Liver (tissue), 9 donors: ENCODE data around the gene GDPD5. TPM values are rescaled to one million over a fixed set of nuclear protein-coding genes. Genes with fewer than 3 reads are reported as not detected.

Source experiments
- DNase-seq: peaks from one replicate; pipeline ENCODE4 v3.0.0-alpha.2; 2017; ENCODE audit warnings: low spot score
- H3K27ac ChIP-seq, 2 donors: one replicate each; pipeline ENCODE4 v1.7.0; 2013; ENCODE audit warnings: inconsistent platforms in 2 of 2, low read length in 2 of 2, control low read depth in 1 of 2, low read depth in 1 of 2, mild to moderate bottlenecking in 1 of 2
- H3K27me3 ChIP-seq, 4 donors: one replicate each; pipeline versions ENCODE4 v1.6.1 to v1.7.0; 2013; ENCODE audit warnings: low read length in 3 of 4, inconsistent platforms in 1 of 4, mild to moderate bottlenecking in 1 of 4, moderate library complexity in 1 of 4; ENCODE audit not compliant: control insufficient read depth in 4 of 4, insufficient read depth in 4 of 4
- H3K36me3 ChIP-seq, 4 donors: one replicate each; pipeline versions ENCODE4 v1.6.1 to v1.7.0; 2013; ENCODE audit warnings: low read length in 3 of 4, mild to moderate bottlenecking in 3 of 4, low read depth in 1 of 4, moderate library complexity in 1 of 4; ENCODE audit not compliant: control insufficient read depth in 4 of 4, insufficient read depth in 3 of 4
- H3K4me1 ChIP-seq, 4 donors: one replicate each; pipeline versions ENCODE4 v1.6.1 to v1.7.0; 2013; ENCODE audit warnings: low read length in 3 of 4, mild to moderate bottlenecking in 3 of 4, moderate library complexity in 1 of 4; ENCODE audit not compliant: control insufficient read depth in 4 of 4, insufficient read depth in 4 of 4
- H3K4me3 ChIP-seq, 3 donors: one replicate each; pipeline versions ENCODE4 v1.6.1 to v1.7.0; 2013; ENCODE audit warnings: low read length in 3 of 3, control low read depth in 1 of 3, low read depth in 1 of 3, mild to moderate bottlenecking in 1 of 3
- H3K9ac ChIP-seq, 2 donors: one replicate each; pipeline ENCODE4 v1.7.0; 2013; ENCODE audit warnings: low read length in 2 of 2, mild to moderate bottlenecking in 2 of 2, moderate library complexity in 2 of 2, control low read depth in 1 of 2, low read depth in 1 of 2
- H3K9me3 ChIP-seq, 4 donors: one replicate each; pipeline versions ENCODE4 v1.6.1 to v1.7.0; 2013; ENCODE audit warnings: low read length in 3 of 4; ENCODE audit not compliant: control insufficient read depth in 4 of 4
- FOXA1 ChIP-seq: IDR thresholded peaks from 2 replicates; pipeline ENCODE4 v1.6.1; 2016; ENCODE audit warnings: antibody characterized with exemption
- FOXA2 ChIP-seq: IDR thresholded peaks from 2 replicates; pipeline ENCODE4 v1.6.1; 2016; ENCODE audit warnings: antibody characterized with exemption
- GABPA ChIP-seq, 2 donors: IDR thresholded peaks in 1 of 2; conservative IDR thresholded peaks in 1 of 2; 2 replicates each; pipeline ENCODE4 v1.6.1; 2016; ENCODE audit warnings: antibody characterized with exemption in 2 of 2, mild to moderate bottlenecking in 1 of 2, moderate library complexity in 1 of 2
- HNF4A ChIP-seq, 2 donors: conservative IDR thresholded peaks; 2 replicates each; pipeline ENCODE4 v1.6.1; 2016; ENCODE audit warnings: antibody characterized with exemption in 2 of 2, mild to moderate bottlenecking in 2 of 2
- NR2F2 ChIP-seq: IDR thresholded peaks from 2 replicates; pipeline ENCODE4 v1.6.1; 2016; ENCODE audit warnings: antibody characterized with exemption
- RAD21 ChIP-seq, 2 donors: IDR thresholded peaks; 2 replicates each; pipeline ENCODE4 v1.6.1; 2016; ENCODE audit warnings: antibody characterized with exemption in 2 of 2, mild to moderate bottlenecking in 2 of 2
- RXRA ChIP-seq, 2 donors: IDR thresholded peaks; 2 replicates each; pipeline ENCODE4 v1.6.1; 2017 to 2018; ENCODE audit warnings: antibody characterized with exemption in 2 of 2, mild to moderate bottlenecking in 1 of 2
- SP1 ChIP-seq: IDR thresholded peaks from 2 replicates; pipeline ENCODE4 v1.6.1; 2018; ENCODE audit warnings: antibody characterized with exemption, mild to moderate bottlenecking
- TAF1 ChIP-seq: conservative IDR thresholded peaks from 2 replicates; pipeline ENCODE4 v1.6.1; 2016; ENCODE audit warnings: antibody characterized with exemption, mild to moderate bottlenecking
- YY1 ChIP-seq: IDR thresholded peaks from 2 replicates; pipeline ENCODE4 v1.6.1; 2016; ENCODE audit warnings: antibody characterized with exemption, mild to moderate bottlenecking
- WGBS: extraction: QIAGEN DNeasy Blood & Tissue Kit; methylation state at CpG from one replicate; pipeline ENCODE4 v1.1.7; 2013; 5-methylcytosine and 5-hydroxymethylcytosine counted together
- polyA plus RNA-seq, 2 donors: library from polyadenylated mRNA; stranded (reverse) in 1 of 2; unstranded in 1 of 2; fragments of 200-250 nt in 1 of 2; fragments of >200 nt in 1 of 2; fragmentation: Nextera tagmentation in 1 of 2; extraction: Ambion mirVana in 1 of 2; gene quantifications; one replicate each; pipeline versions ENCODE4 v1.2.1 to v1.2.3, GENCODE V29; 2013 to 2015
- total RNA-seq, 2 donors: library from RNA; depleted of rRNA; stranded (reverse); fragments of >200 nt; gene quantifications; one replicate each; pipeline ENCODE4 v1.2.3, GENCODE V29; 2014
- TF ChIP-seq, protein P1 (sequence below): IDR thresholded peaks from 2 replicates; pipeline ENCODE4 v1.6.1; 2016; ENCODE audit warnings: antibody characterized with exemption
- TF ChIP-seq, protein P2 (sequence below): IDR thresholded peaks from 2 replicates; pipeline ENCODE4 v1.6.1; 2016; ENCODE audit warnings: antibody characterized with exemption
- TF ChIP-seq, protein P3 (sequence below): fragments of 150-350 bp; IDR thresholded peaks from 2 replicates; pipeline ENCODE4 v1.5.1; 2017; ENCODE audit warnings: improper control_type of control experiment, low read depth, low read length; ENCODE audit not compliant: missing input control
- donor health status: healthy.
- donor health status: healthy.
- donor health status: healthy.
- donor health status: healthy.
- donor health status: healthy.

Gene GDPD5
- total and polyA plus RNA-seq, 4 donors = 3.0 to 22.8 (median 4.2) TPM

DNA sequence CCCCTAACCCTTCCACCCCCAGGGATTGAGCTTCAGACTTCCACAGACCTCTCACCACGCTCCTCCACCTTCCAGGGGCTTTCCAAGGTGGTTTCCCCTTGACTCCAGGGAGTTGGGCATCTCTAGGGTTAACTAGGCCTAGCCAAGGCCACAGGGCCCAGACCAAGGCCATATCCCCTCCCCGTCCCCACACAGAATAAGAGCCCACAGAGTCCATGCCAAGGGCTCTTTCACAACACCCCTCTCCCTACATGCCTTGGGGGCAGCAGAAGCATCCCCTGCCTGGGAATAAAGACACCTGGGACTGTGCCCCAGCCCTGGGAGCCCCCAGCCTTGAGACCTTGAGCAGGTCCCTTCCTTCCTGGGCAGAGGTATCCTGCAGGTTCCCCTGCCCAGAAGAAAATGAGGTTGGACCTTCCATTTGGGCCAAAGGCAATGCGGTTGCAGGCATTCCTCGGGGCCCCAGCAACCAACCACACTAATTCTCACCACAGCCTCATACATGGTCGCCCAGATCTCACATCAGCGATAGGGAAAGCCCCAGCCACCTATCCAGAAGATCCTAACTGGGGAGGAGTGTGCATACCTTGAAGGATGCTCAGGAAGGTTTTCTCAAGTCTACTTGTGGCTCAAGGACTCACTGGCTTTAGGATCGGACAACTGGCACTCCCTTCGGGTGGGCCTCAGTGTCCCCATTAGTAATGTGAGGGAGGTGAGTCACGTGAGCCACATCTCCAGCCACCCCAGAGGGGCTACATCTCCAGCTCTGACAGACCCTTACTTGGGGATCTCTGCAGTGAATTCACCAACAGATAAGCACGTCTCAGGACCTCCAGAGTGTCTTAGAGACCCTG is 1.7 kb downstream of the GDPD5 start (continued):
- TF ChIP-seq, protein P1, sequence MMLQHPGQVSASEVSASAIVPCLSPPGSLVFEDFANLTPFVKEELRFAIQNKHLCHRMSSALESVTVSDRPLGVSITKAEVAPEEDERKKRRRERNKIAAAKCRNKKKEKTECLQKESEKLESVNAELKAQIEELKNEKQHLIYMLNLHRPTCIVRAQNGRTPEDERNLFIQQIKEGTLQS = no peak

DNA sequence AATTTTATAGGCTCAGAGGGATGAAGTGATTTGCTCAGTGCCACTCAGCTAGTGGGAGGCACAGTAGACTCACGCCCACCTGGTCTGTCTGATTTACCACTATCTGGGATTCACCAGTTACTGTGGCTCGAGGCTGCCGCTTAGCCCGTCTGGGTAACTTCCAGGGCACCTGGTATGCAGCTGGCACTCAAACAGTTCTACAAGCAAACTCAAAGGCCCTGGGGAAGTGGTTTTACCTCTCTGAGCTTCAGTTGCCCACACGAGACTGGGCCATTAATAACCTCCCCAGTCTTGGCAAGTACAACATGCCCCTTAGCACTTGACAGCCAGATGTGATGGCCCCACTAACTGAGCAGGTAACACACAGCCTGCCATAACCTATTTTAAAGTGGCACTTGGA is 2.6 kb downstream of the GDPD5 start:
- H3K4me1 ChIP-seq = peaks cover 10 to 40% (median 22%) of the 10 kb centered on the region in 4 donors
- WGBS = 82% methylated on average over 5 of the region's 5 CpGs
- H3K27me3 ChIP-seq = no peaks in the 10 kb centered on the region
- H3K27ac ChIP-seq = no peak overlapping the region
- no peaks in the 10 kb centered on the region for H3K36me3 ChIP-seq
- H3K4me3 ChIP-seq = no peak overlapping the region
- DNase-seq = no peak
- H3K9me3 ChIP-seq = no peaks in the 10 kb centered on the region
- TF ChIP-seq, protein P2, sequence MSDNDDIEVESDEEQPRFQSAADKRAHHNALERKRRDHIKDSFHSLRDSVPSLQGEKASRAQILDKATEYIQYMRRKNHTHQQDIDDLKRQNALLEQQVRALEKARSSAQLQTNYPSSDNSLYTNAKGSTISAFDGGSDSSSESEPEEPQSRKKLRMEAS = no peak
- TF ChIP-seq YY1 (no peak), TAF1 (no peak), FOXA1 (no peak)
- TF ChIP-seq, protein P1 = no peak
- no peak overlapping the region for H3K9ac ChIP-seq

DNA sequence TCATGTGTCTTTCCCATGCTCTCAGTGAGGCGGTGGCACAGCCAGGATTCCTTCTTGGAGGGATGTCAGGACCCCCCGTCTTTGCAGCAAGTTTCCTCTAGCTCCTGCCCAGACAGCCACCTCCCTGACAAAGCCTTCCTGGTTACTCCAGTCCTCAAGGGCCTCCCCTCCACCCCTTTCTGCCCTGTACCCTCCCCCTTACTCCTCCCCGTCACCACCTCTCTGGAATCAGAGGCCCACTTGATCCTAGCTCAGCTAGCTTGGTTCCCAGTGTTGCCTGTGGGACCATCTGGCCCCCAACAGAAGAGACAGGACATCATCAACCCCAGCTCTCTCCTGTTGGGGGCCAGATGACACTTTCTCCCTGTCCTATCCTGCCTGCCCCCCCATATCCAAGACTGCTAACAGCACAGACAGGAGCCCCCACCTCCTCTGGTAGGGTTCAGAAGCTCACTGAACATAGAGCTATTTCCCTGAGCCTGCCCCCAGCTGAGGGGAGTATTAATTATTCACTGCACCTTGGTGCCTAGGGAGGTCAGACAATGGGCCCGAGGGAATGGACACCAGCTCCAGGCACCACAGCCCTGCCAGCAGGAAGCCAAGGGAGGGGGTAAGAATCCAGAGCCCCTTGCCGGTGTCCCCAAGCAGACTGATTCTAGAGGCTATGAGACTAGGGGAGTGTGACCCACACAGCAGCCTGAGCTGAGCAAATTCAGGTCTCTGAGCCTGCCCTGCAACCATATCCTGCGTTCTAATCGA is 3.3 kb downstream of the GDPD5 start:
- Histone ChIP-seq H3K27ac (no peak overlapping the region), H3K9me3 (no peaks in the 10 kb centered on the region), H3K9ac (no peak overlapping the region), H3K4me1 (peaks cover 10 to 40% (median 22%) of the 10 kb centered on the region in 4 donors), H3K36me3 (no peaks in the 10 kb centered on the region), H3K27me3 (no peaks in the 10 kb centered on the region), H3K4me3 (no peak overlapping the region)
- no peak for DNase-seq
- WGBS = 90% methylated on average over 7 of the region's 7 CpGs
- TF ChIP-seq HNF4A (conservative IDR thresholded peaks at IDR 0.05) (no peak), SP1 (no peak), NR2F2 (no peak), FOXA2 (no peak), TAF1 (no peak), YY1 (no peak), GABPA (IDR thresholded peaks at IDR 0.05 in 1 of 2, conservative IDR thresholded peaks at IDR 0.05 in 1 of 2) (no peak), RXRA (IDR thresholded peaks at IDR 0.05) (no peak), RAD21 (IDR thresholded peaks at IDR 0.05) (no peak)
- TF ChIP-seq, protein P2 = no peak
- TF ChIP-seq, protein P3, sequence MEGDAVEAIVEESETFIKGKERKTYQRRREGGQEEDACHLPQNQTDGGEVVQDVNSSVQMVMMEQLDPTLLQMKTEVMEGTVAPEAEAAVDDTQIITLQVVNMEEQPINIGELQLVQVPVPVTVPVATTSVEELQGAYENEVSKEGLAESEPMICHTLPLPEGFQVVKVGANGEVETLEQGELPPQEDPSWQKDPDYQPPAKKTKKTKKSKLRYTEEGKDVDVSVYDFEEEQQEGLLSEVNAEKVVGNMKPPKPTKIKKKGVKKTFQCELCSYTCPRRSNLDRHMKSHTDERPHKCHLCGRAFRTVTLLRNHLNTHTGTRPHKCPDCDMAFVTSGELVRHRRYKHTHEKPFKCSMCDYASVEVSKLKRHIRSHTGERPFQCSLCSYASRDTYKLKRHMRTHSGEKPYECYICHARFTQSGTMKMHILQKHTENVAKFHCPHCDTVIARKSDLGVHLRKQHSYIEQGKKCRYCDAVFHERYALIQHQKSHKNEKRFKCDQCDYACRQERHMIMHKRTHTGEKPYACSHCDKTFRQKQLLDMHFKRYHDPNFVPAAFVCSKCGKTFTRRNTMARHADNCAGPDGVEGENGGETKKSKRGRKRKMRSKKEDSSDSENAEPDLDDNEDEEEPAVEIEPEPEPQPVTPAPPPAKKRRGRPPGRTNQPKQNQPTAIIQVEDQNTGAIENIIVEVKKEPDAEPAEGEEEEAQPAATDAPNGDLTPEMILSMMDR = no peak
